ENCODE results near the gene PLRG1.

GRCh38 chr4:154526151-154526550 is 24.0 kb downstream of the PLRG1 start:
- no peak for TF ChIP-seq CTCF (IDR thresholded peaks at IDR 0.05)
- TF ChIP-seq POLR2AphosphoS5 (IDR thresholded peaks at IDR 0.05) = no peak
- TF ChIP-seq EP300 (IDR thresholded peaks at IDR 0.05) = no peak
- no peak for TF ChIP-seq POLR2A (IDR thresholded peaks at IDR 0.05)

Data from upper lobe of left lung (tissue), 4 donors.